Cerebellar nuclear complex (tissue), 1 donor: ENCODE measurements around the gene MEGF9.
"Not testable (repeated sequence)": the region's sequence is repeated elsewhere in the genome, so short reads cannot be mapped to it uniquely, and the experiment has no call there.

Experiments
- DNase-seq, 2 experiments: peaks; one replicate each; lab custom pipeline; 2025; lab: John Stamatoyannopoulos, UW

Gene MEGF9

GRCh38 chr9:120714088-120714845 is at the start of gene MEGF9:
Gene MEGF9 (minus strand): TSS chr9:120714470. CDS start chr9:120714358, 112 bp downstream.
- DNase-seq, result peak; percentile 83 to 93

GRCh38 chr9:120761006-120761405 is 46.7 kb upstream of the MEGF9 start:
- no peak for DNase-seq

- DNase-seq, result no peak
Observed at GRCh38 chr9:120759755-120760400, 45.6 kb upstream of the MEGF9 start.

GRCh38 chr9:120758544-120758943 is 44.3 kb upstream of the MEGF9 start:
- no peak for DNase-seq

- no peak for DNase-seq
Observed at GRCh38 chr9:120757026-120757913, 43.0 kb upstream of the MEGF9 start.

GRCh38 chr9:120756531-120756930 is 42.3 kb upstream of the MEGF9 start:
- no peak for DNase-seq

- no peak for DNase-seq
Observed at GRCh38 chr9:120755810-120756434, 41.7 kb upstream of the MEGF9 start.

GRCh38 chr9:120755044-120755443 is 40.8 kb upstream of the MEGF9 start:
- no peak for DNase-seq

- DNase-seq, result no peak
Observed at GRCh38 chr9:120750421-120750820, 36.2 kb upstream of the MEGF9 start.

- not testable (repeated sequence) for DNase-seq
Observed at GRCh38 chr9:120746366-120746765, 32.1 kb upstream of the MEGF9 start.

GRCh38 chr9:120745278-120745677 is 31.0 kb upstream of the MEGF9 start:
- DNase-seq, result no peak

- no peak for DNase-seq
Observed at GRCh38 chr9:120742951-120743416, 28.7 kb upstream of the MEGF9 start.

- no peak for DNase-seq
Observed at GRCh38 chr9:120741701-120742100, 27.4 kb upstream of the MEGF9 start.

GRCh38 chr9:120741191-120741590 is 26.9 kb upstream of the MEGF9 start:
- no peak for DNase-seq

GRCh38 chr9:120740132-120740531 is 25.9 kb upstream of the MEGF9 start:
- no peak for DNase-seq

GRCh38 chr9:120737416-120738165 is 23.3 kb upstream of the MEGF9 start:
- no peak for DNase-seq

GRCh38 chr9:120736881-120737280 is 22.6 kb upstream of the MEGF9 start:
- DNase-seq, result no peak

- DNase-seq, result no peak
Observed at GRCh38 chr9:120735415-120736126, 21.3 kb upstream of the MEGF9 start.

GRCh38 chr9:120734607-120735410 is 20.5 kb upstream of the MEGF9 start:
- no peak for DNase-seq

GRCh38 chr9:120733190-120733589 is 18.9 kb upstream of the MEGF9 start:
- DNase-seq, result no peak
